Measurements from ENCODE around the gene DNAH12. TPM values are rescaled to one million over a fixed set of nuclear protein-coding genes. Genes with fewer than 3 reads are reported as not detected.

The DNAH12 gene
- total and polyA plus RNA-seq, 3 experiments from 2014 or later, result 0.09 to 0.13 TPM; not detected in 1

DNA sequence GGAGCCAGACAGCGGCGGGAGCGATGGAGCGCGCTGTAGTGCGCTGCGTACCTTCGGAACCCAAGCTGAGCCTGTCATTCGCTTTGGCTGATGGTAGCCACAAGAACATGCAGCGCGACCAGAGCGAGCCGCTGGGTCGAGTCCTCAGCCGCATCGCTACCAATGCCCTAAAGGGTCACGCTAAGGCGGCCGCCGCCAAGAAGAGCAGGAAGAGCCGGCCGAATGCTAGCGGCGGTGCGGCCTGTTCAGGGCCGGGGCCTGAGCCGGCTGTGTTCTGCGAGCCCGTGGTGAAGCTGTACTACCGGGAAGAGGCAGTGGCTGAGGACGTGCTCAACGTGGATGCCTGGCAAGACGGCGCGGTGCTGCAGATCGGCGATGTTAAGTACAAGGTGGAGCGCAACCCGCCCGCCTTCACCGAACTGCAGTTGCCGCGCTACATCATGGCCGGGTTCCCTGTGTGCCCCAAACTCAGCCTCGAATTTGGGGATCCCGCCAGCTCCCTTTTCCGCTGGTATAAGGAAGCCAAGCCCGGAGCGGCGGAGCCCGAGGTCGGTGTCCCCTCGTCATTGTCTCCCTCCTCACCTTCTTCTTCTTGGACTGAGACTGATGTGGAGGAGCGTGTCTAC, 12.4 kb upstream of the DNAH12 start:
- peak in 3 of 5 donors; percentile 11 to 60 (median 16) for DNase-seq
- peak overlapping the region; percentile 85 to 95 (median 88) for H3K4me3 Mint-ChIP-seq
- H3K27ac ChIP-seq (ENCODE audit: low read depth, low read length), result peak overlapping the region; percentile 88
- no peaks in the 10 kb centered on the region for H3K9me3 Mint-ChIP-seq
- ChIA-PET CTCF (interaction anchor here (0.5 to 1.6 kb wide), 5 partner anchors 16 to 200 kb away, joined by 3 to 6 read pairs (median 3); partner anchors contain the start of gene SLMAP), POLR2A (interaction anchor here (0.8 to 3.3 kb wide), 6 partner anchors 24 to 202 kb away, joined by 3 to 68 read pairs (median 4); partner anchors contain the start of genes ARF4, DENND6A and SLMAP)
- no peaks in the 10 kb centered on the region for H3K36me3 ChIP-seq (ENCODE audit: insufficient read depth, low read length)
- H3K4me1 ChIP-seq (ENCODE audit: insufficient read depth, low read length), result peaks cover 32% of the 10 kb centered on the region
- H3K4me3 ChIP-seq (ENCODE audit: low read length), result peak overlapping the region; percentile 55
- H3K27me3 ChIP-seq (ENCODE audit: insufficient read depth, low read length, poor library complexity, severe bottlenecking), result no peaks in the 10 kb centered on the region
- H3K27ac Mint-ChIP-seq, result peak overlapping the region; percentile 93 to 100 (median 99)
- peaks cover 44 to 56% (median 52%) of the 10 kb centered on the region in 3 donors for H3K4me1 Mint-ChIP-seq
- H3K36me3 Mint-ChIP-seq, result peaks cover 0 to 42% (median 6%) of the 10 kb centered on the region in 3 donors
- no peaks in the 10 kb centered on the region for H3K27me3 Mint-ChIP-seq
- H3K9me3 ChIP-seq (ENCODE audit: low read length), result no peaks in the 10 kb centered on the region

DNA sequence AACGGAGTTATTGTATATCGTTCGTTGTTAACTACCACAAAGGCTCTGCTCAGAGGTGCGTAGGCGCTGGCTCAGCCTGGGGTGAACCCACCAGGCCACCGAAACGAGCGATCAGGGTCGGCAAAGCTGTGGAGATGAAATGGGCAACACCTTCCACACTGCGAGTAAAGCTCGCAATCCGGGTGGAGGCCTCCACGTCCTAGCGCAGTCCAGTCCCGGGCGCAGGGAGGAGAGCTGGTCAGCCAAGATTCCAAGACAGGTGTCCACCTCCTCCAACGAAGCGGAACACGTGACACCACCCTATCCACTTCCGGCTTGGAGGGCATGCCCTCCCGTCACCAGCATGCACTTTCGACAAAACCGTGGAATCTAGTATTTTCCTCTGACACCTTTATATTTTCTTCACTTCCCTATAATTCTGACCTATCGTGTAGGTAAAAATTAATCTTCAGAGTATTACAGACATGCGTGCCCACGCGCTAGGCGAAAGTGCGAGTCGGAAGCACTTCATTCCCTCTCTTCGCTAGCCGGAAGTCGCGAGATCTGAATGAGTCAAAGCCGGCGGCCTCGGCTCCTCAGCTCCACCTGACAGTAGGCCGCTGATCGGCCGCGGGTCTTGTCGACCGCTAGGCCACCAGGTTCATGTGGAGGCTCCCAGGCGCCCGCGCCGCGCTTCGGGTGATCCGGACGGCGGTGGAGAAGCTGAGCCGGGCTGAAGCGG, 11.8 kb upstream of the DNAH12 start, which contains the start of gene PDE12:
TSS of gene PDE12 (plus strand) at position 537 of the 721 bp plus-strand sequence. CDS start at position 643, 106 bp downstream.
- H3K4me1 Mint-ChIP-seq, result peaks cover 40 to 51% (median 47%) of the 10 kb centered on the region in 3 donors
- peak within 1 kb of the TSS; percentile 85 to 95 (median 88) for H3K4me3 Mint-ChIP-seq
- peaks cover 0 to 37% (median 6%) of the 10 kb centered on the region in 3 donors for H3K36me3 Mint-ChIP-seq
- H3K27me3 Mint-ChIP-seq, result no peaks in the 10 kb centered on the region
- no peaks in the 10 kb centered on the region for H3K36me3 ChIP-seq (ENCODE audit: insufficient read depth, low read length)
- H3K9me3 ChIP-seq (ENCODE audit: low read length), result no peaks in the 10 kb centered on the region
- H3K4me1 ChIP-seq (ENCODE audit: insufficient read depth, low read length), result peaks cover 27% of the 10 kb centered on the region
- CTCF ChIA-PET, result interaction anchor here (0.5 to 1.6 kb wide), 5 partner anchors 16 to 200 kb away, joined by 3 to 6 read pairs (median 3); partner anchors contain the start of gene SLMAP
- H3K27ac ChIP-seq (ENCODE audit: low read depth, low read length), result peak within 1 kb of the TSS; percentile 88
- DNase-seq, result peak; percentile 73 to 87 (median 80)
- H3K27ac Mint-ChIP-seq, result peak within 1 kb of the TSS; percentile 93 to 100 (median 99)
- POLR2A ChIA-PET, result interaction anchor here (0.5 to 3.3 kb wide), 10 partner anchors 13 to 202 kb away, joined by 3 to 68 read pairs (median 3); partner anchors contain the start of genes ARF4, DENND6A and SLMAP
- H3K4me3 ChIP-seq (ENCODE audit: low read length), result peak within 1 kb of the TSS; percentile 55
- H3K9me3 Mint-ChIP-seq, result no peaks in the 10 kb centered on the region
- no peaks in the 10 kb centered on the region for H3K27me3 ChIP-seq (ENCODE audit: insufficient read depth, low read length, poor library complexity, severe bottlenecking)

DNA sequence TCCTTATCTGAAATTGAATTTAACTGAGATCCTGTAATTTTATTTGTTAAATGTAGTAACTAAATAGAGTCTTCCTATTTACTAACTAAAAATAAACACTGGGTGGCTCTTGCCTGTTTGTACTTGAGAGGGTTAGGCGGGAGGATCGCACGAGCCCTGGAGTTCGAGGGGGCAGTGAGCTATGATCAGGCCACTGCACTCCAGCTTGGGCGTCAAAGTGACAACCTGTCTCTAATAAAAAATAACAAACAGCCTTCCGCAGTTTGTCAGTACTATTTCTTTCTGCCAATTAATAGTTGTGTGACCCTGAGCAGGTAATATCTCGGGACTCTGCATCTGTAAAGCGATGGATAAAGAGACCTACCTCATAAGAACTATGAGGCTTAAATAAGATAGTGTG, 11.2 kb upstream of the DNAH12 start:
- Mint-ChIP-seq H3K4me3 (peak overlapping the region; percentile 85 to 95 (median 88)), H3K27me3 (peaks cover 0 to 1% of the 10 kb centered on the region in 2 donors), H3K36me3 (peaks cover 0 to 31% (median 6%) of the 10 kb centered on the region in 3 donors), H3K27ac (peak overlapping the region; percentile 93 to 100 (median 99)), H3K9me3 (no peaks in the 10 kb centered on the region), H3K4me1 (peaks cover 35 to 45% (median 41%) of the 10 kb centered on the region in 3 donors)
- Histone ChIP-seq H3K4me3 (ENCODE audit: low read length) (peak overlapping the region; percentile 55), H3K27me3 (ENCODE audit: insufficient read depth, low read length, poor library complexity, severe bottlenecking) (no peaks in the 10 kb centered on the region), H3K36me3 (ENCODE audit: insufficient read depth, low read length) (no peaks in the 10 kb centered on the region), H3K9me3 (ENCODE audit: low read length) (no peaks in the 10 kb centered on the region), H3K4me1 (ENCODE audit: insufficient read depth, low read length) (peaks cover 24% of the 10 kb centered on the region), H3K27ac (ENCODE audit: low read depth, low read length) (peak overlapping the region; percentile 88)
- no peak for DNase-seq
- ChIA-PET CTCF (interaction anchor here (1.4 kb wide), 1 partner anchor 158 kb away, joined by 6 read pairs; no protein-coding TSS in a partner anchor), POLR2A (interaction anchor here (0.5 to 3.3 kb wide), 5 partner anchors 13 to 41 kb away, joined by 3 to 68 read pairs (median 3); partner anchors contain the start of gene ARF4)

DNA sequence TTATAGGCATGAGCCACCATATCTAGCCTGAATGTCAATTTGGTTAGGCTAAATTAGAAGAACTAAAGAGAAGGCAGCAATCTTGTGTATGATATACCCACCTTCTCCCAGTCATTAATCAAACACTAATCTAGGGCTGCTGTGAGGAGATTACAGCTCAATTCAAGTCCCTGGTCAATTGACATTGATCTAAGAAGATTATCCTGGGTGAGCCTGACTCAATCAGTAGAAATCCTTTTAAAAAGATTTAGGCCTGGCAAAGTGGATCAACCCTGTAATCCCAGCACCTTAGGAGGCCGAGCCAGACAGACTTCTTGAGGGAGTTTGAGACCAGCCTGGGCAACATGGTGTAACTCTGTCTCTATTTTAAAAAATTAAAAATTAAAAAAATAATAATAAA, 2.5 kb upstream of the DNAH12 start:
- ChIA-PET CTCF (no interaction called here), POLR2A (no interaction called here)
- Histone ChIP-seq H3K9me3 (ENCODE audit: low read length) (no peaks in the 10 kb centered on the region), H3K4me1 (ENCODE audit: insufficient read depth, low read length) (no peaks in the 10 kb centered on the region), H3K27me3 (ENCODE audit: insufficient read depth, low read length, poor library complexity, severe bottlenecking) (no peaks in the 10 kb centered on the region), H3K4me3 (ENCODE audit: low read length) (no peak overlapping the region), H3K27ac (ENCODE audit: low read depth, low read length) (no peak overlapping the region), H3K36me3 (ENCODE audit: insufficient read depth, low read length) (no peaks in the 10 kb centered on the region)
- Mint-ChIP-seq H3K27me3 (peaks cover 0 to 6% of the 10 kb centered on the region in 2 donors), H3K4me1 (peaks cover 2 to 8% (median 6%) of the 10 kb centered on the region in 3 donors), H3K27ac (no peak overlapping the region), H3K4me3 (no peak overlapping the region), H3K9me3 (no peaks in the 10 kb centered on the region), H3K36me3 (no peaks in the 10 kb centered on the region)
- DNase-seq, result no peak

DNA sequence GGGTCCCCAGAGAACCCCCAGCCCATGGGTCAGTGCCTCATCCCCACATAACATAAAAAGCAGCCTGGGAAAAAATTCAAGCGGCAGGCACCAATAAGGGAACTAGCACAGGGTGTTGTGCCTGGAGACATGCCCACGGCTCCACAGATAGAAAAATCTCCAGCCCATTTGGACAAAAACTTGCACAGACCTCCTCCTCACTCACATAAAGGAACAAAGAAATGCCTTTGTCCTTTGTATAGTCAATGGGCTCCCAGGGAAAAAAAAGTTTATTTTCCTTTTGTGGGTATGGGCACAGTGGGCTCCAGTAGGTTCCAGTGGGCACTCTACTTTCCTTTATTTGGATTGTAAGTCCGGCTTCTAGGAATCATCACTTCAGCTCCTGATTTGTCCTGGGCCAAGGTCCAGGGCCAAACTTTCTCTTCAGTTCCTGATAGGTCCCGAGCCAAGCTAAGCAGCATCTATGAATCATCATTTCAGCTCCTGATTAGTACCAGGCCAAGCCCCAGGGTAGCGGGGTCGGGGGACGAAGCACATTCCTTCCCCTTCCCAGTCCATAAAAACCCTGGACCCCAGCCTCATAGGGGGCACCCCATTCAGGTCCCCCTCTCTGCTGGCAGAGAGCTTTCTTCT, 1.6 kb upstream of the DNAH12 start:
- H3K4me1 Mint-ChIP-seq, result peaks cover 2 to 8% (median 6%) of the 10 kb centered on the region in 3 donors
- no peak overlapping the region for H3K27ac ChIP-seq (ENCODE audit: low read depth, low read length)
- peaks cover 0 to 7% of the 10 kb centered on the region in 2 donors for H3K27me3 Mint-ChIP-seq
- ChIA-PET CTCF (no interaction called here), POLR2A (no interaction called here)
- DNase-seq, result no peak
- H3K4me3 ChIP-seq (ENCODE audit: low read length), result no peak overlapping the region
- no peaks in the 10 kb centered on the region for H3K27me3 ChIP-seq (ENCODE audit: insufficient read depth, low read length, poor library complexity, severe bottlenecking)
- no peaks in the 10 kb centered on the region for H3K36me3 ChIP-seq (ENCODE audit: insufficient read depth, low read length)
- no peaks in the 10 kb centered on the region for H3K4me1 ChIP-seq (ENCODE audit: insufficient read depth, low read length)
- H3K4me3 Mint-ChIP-seq, result no peak overlapping the region
- no peaks in the 10 kb centered on the region for H3K9me3 ChIP-seq (ENCODE audit: low read length)
- H3K36me3 Mint-ChIP-seq, result no peaks in the 10 kb centered on the region
- no peaks in the 10 kb centered on the region for H3K9me3 Mint-ChIP-seq
- H3K27ac Mint-ChIP-seq, result no peak overlapping the region

DNA sequence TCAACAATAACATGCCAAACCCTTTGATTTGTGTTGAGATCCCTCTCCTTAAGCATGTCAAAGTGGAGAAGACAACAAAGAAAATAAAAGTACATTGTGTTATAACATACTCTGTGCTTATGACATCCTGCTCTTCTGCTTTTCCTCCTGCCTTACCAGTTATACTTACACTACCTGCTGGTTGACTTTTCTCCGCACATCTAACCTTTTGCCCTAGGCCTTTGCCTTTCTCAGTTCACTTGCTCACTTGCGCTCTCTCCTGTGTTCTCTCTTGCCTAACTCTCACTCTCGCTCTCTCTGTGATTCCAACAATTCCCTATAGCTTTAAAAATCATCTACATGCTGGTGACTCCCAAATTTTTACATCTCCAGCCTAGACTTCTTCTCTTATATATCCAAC, 5.7 kb downstream of the DNAH12 start:
- H3K4me1 Mint-ChIP-seq, result no peaks in the 10 kb centered on the region
- H3K36me3 Mint-ChIP-seq, result peaks cover 0 to 5% (median 2%) of the 10 kb centered on the region in 3 donors
- no peak overlapping the region for H3K4me3 ChIP-seq (ENCODE audit: low read length)
- H3K27me3 ChIP-seq (ENCODE audit: insufficient read depth, low read length, poor library complexity, severe bottlenecking), result no peaks in the 10 kb centered on the region
- ChIA-PET POLR2A (no interaction called here), CTCF (no interaction called here)
- H3K36me3 ChIP-seq (ENCODE audit: insufficient read depth, low read length), result no peaks in the 10 kb centered on the region
- H3K4me1 ChIP-seq (ENCODE audit: insufficient read depth, low read length), result no peaks in the 10 kb centered on the region
- H3K4me3 Mint-ChIP-seq, result no peak overlapping the region
- no peak for DNase-seq
- H3K9me3 ChIP-seq (ENCODE audit: low read length), result no peaks in the 10 kb centered on the region
- H3K27ac Mint-ChIP-seq, result no peak overlapping the region
- H3K9me3 Mint-ChIP-seq, result peaks cover 0 to 6% (median 0%) of the 10 kb centered on the region in 5 donors
- H3K27me3 Mint-ChIP-seq, result peaks cover 0 to 1% of the 10 kb centered on the region in 2 donors
- no peak overlapping the region for H3K27ac ChIP-seq (ENCODE audit: low read depth, low read length)

DNA sequence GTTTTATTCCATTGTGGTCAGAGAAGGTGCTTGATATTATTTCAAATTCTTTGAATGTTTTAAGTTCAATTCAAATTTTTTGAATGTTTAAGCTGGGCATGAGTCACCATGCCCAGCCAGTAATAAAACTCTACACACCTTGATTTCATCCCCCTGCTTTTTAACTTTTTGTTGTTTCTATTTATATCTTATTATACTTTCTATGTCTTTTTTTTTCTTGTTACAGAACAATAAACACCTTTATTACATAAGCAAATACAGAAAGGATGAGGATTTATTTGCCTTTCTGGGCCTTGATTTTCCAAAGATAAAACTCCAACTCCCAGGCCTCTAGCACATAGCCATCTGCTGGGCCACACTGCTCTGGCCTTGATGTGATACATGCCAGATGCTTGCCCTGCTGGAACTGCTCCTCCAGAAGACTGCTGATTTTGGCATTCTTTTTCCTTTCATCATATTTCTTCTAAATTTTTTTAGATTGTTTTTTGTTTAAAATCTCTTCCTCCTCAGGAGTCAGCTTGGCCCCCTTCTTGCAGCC, 14.0 kb downstream of the DNAH12 start:
- CTCF ChIA-PET, result no interaction called here
- no peaks in the 10 kb centered on the region for H3K27me3 ChIP-seq (ENCODE audit: insufficient read depth, low read length, poor library complexity, severe bottlenecking)
- no peaks in the 10 kb centered on the region for H3K9me3 Mint-ChIP-seq
- peaks cover 4 to 5% of the 10 kb centered on the region in 2 donors for H3K27me3 Mint-ChIP-seq
- no peak overlapping the region for H3K27ac ChIP-seq (ENCODE audit: low read depth, low read length)
- no peak overlapping the region for H3K27ac Mint-ChIP-seq
- H3K4me3 ChIP-seq (ENCODE audit: low read length), result no peak overlapping the region
- peaks cover 0 to under 1% (median 0%) of the 10 kb centered on the region in 3 donors for H3K36me3 Mint-ChIP-seq
- H3K9me3 ChIP-seq (ENCODE audit: low read length), result no peaks in the 10 kb centered on the region
- no peak overlapping the region for H3K4me3 Mint-ChIP-seq
- no peaks in the 10 kb centered on the region for H3K4me1 ChIP-seq (ENCODE audit: insufficient read depth, low read length)
- H3K36me3 ChIP-seq (ENCODE audit: insufficient read depth, low read length), result no peaks in the 10 kb centered on the region
- POLR2A ChIA-PET, result no interaction called here
- H3K4me1 Mint-ChIP-seq, result no peaks in the 10 kb centered on the region
- DNase-seq, result no peak

Data from CD8-positive, alpha-beta memory T cell (primary cell).